SK-N-SH (cell line): ENCODE measurements around the gene ZNF469. TPM values are rescaled to one million over a fixed set of nuclear protein-coding genes. Genes with fewer than 3 reads are reported as not detected.

Source experiments
- CTCF ChIA-PET: fragments of 300-600, 350-600 bp; formaldehyde crosslinking; extraction: SDS; loops from one replicate; lab custom pipeline; 2021; lab: Yijun Ruan, JAX
- POLR2A ChIA-PET: fragments of 350-600 bp; sonication (Branson Sonifier 250); formaldehyde crosslinking; extraction: SDS; loops from one replicate; lab custom pipeline; 2020; ENCODE audit warnings: antibody characterized with exemption, inconsistent platforms; lab: Yijun Ruan, JAX
- DNase-seq: peaks from one replicate; pipeline ENCODE4 v3.0.0; 2012
- H2AFZ ChIP-seq: fragments of 200-600 bp; sonication (generic); 2 replicates; pipeline ENCODE4 v1.8.1; 2016; ENCODE audit warnings: antibody characterized with exemption, mild to moderate bottlenecking, low read depth
- H3F3A ChIP-seq: fragments of 200-600 bp; sonication (generic); replicated peaks from 2 replicates; pipeline ENCODE3; 2016; ENCODE audit warnings: antibody characterized with exemption, mild to moderate bottlenecking; ENCODE audit not compliant: insufficient read depth
- H3K27ac ChIP-seq, 2 experiments: fragments of 200-500 bp in 1 of 2; fragments of 200-600 bp in 1 of 2; sonication (Bioruptor generic) in 1 of 2; sonication (generic), shearing (Covaris generic) in 1 of 2; 2 replicates each; pipeline versions ENCODE4 v1.5.1 to v1.6.1; 2014 to 2016; ENCODE audit warnings: low read depth in 2 of 2, inconsistent platforms in 1 of 2, low read length in 1 of 2, mild to moderate bottlenecking in 1 of 2, mixed read lengths in 1 of 2
- H3K27me3 ChIP-seq: fragments of 200-600 bp; sonication (generic), shearing (Covaris generic); 2 replicates; pipeline ENCODE4 v1.6.1; 2016; ENCODE audit warnings: mixed run types; ENCODE audit not compliant: insufficient read depth
- H3K36me3 ChIP-seq, 2 experiments: fragments of 200-500 bp in 1 of 2; fragments of 200-600 bp in 1 of 2; sonication (Bioruptor generic) in 1 of 2; sonication (generic) in 1 of 2; replicated peaks in 1 of 2; 2 replicates each; pipeline versions ENCODE3 to v1.5.1; 2014 to 2016; ENCODE audit warnings: low read length in 1 of 2, mild to moderate bottlenecking in 1 of 2; ENCODE audit not compliant: insufficient read depth in 2 of 2, control insufficient read depth in 1 of 2
- H3K4me1 ChIP-seq, 2 experiments: fragments of 200-500 bp in 1 of 2; fragments of 200-600 bp in 1 of 2; sonication (Bioruptor generic) in 1 of 2; sonication (generic), shearing (Covaris generic) in 1 of 2; 2 replicates each; pipeline versions ENCODE4 v1.5.1 to v1.6.1; 2014 to 2016; ENCODE audit warnings: low read depth in 1 of 2, low read length in 1 of 2, mixed run types in 1 of 2; ENCODE audit not compliant: insufficient read depth in 2 of 2, control insufficient read depth in 1 of 2
- H3K4me2 ChIP-seq: fragments of 200-600 bp; sonication (generic), shearing (Covaris generic); 2 replicates; pipeline ENCODE4 v1.6.1; 2017; ENCODE audit warnings: mixed run types
- H3K4me3 ChIP-seq, 2 experiments: fragments of 200-500 bp in 1 of 2; fragments of 200-600 bp in 1 of 2; sonication (Bioruptor generic) in 1 of 2; sonication (generic), shearing (Covaris generic) in 1 of 2; 2 replicates each; pipeline versions ENCODE4 v1.5.1 to v1.8.1; 2014 to 2016; ENCODE audit warnings: low read depth in 2 of 2, inconsistent platforms in 1 of 2, low read length in 1 of 2, mild to moderate bottlenecking in 1 of 2, mixed read lengths in 1 of 2, moderate library complexity in 1 of 2
- H3K79me2 ChIP-seq: fragments of 200-600 bp; sonication (generic); 2 replicates; pipeline ENCODE4 v1.8.1; 2017; ENCODE audit warnings: mild to moderate bottlenecking; ENCODE audit not compliant: insufficient read depth
- H3K9ac ChIP-seq: fragments of 200-600 bp; sonication (generic); 2 replicates; pipeline ENCODE4 v1.6.1; 2017; ENCODE audit warnings: mixed run types
- H3K9me2 ChIP-seq: fragments of 200-600 bp; sonication (generic); 2 replicates; pipeline ENCODE4 v1.6.1; 2017; ENCODE audit warnings: mixed run types
- H3K9me3 ChIP-seq: fragments of 200-600 bp; sonication (generic); 2 replicates; pipeline ENCODE4 v1.6.1; 2017; ENCODE audit warnings: mixed run types, mild to moderate bottlenecking, moderate library complexity
- H4K20me1 ChIP-seq: fragments of 200-600 bp; sonication (generic); 2 replicates; pipeline ENCODE4 v1.6.1; 2017; ENCODE audit warnings: mild to moderate bottlenecking, mixed run types; ENCODE audit not compliant: insufficient read depth
- EZH2phosphoT487 ChIP-seq: fragments of 200-600 bp; sonication (generic); IDR thresholded peaks from 2 replicates; pipeline ENCODE4 v1.6.1; 2017; ENCODE audit warnings: low read depth, mixed run types, mild to moderate bottlenecking, antibody characterized with exemption, moderate library complexity, borderline replicate concordance
- FOXJ3 ChIP-seq: sonication (generic); formaldehyde crosslinking; IDR thresholded peaks from 2 replicates; pipeline ENCODE4 v1.5.1; 2020; ENCODE audit warnings: mild to moderate bottlenecking, missing genetic modification reagents
- GABPA ChIP-seq: IDR thresholded peaks from 2 replicates; pipeline ENCODE4 v1.4.0; 2012; ENCODE audit warnings: low read depth, mild to moderate bottlenecking
- NFIC ChIP-seq: IDR thresholded peaks from 2 replicates; pipeline ENCODE4 v1.4.0; 2012; ENCODE audit warnings: borderline replicate concordance
- NRF1 ChIP-seq: IDR thresholded peaks from 2 replicates; pipeline ENCODE4 v1.6.1; 2012; ENCODE audit warnings: low read depth, mild to moderate bottlenecking, low read length
- POLR2AphosphoS5 ChIP-seq: IDR thresholded peaks from 2 replicates; pipeline ENCODE4 v1.6.1; 2012; ENCODE audit warnings: low read depth, low read length
- RAD21 ChIP-seq: IDR thresholded peaks from 2 replicates; pipeline ENCODE4 v1.6.1; 2012; ENCODE audit warnings: mild to moderate bottlenecking, low read length
- SIN3A ChIP-seq: IDR thresholded peaks from 2 replicates; pipeline ENCODE4 v1.6.1; 2012; ENCODE audit warnings: low read depth, mild to moderate bottlenecking, low read length, moderate library complexity, borderline replicate concordance
- TCF12 ChIP-seq: IDR thresholded peaks from 2 replicates; pipeline ENCODE4 v1.4.0; 2012
- YY1 ChIP-seq: IDR thresholded peaks from 2 replicates; pipeline ENCODE4 v1.4.0; 2012; ENCODE audit warnings: low read depth, mild to moderate bottlenecking
- WGBS: methylation state at CpG from one replicate; pipeline ENCODE4 v1.1.6; 2017; ENCODE audit warnings: low lambda C conversion rate; 5-methylcytosine and 5-hydroxymethylcytosine counted together
- polyA plus RNA-seq, 3 experiments: library from polyadenylated mRNA; depleted of rRNA; stranded (reverse); fragments of >200 nt; gene quantifications; 2 replicates each; pipeline ENCODE4 v1.2.3, GENCODE V29; 2012
- TF ChIP-seq, protein P1 (sequence below): fragments of 150-350 bp; IDR thresholded peaks from 2 replicates; pipeline ENCODE4 v1.6.1; 2016; ENCODE audit warnings: mild to moderate bottlenecking, low read depth, low read length
- TF ChIP-seq, protein P2 (sequence below): IDR thresholded peaks from 2 replicates; pipeline ENCODE4 v1.4.0; 2012; ENCODE audit warnings: low read depth
- TF ChIP-seq, protein P3 (sequence below): IDR thresholded peaks from 2 replicates; pipeline ENCODE4 v1.4.0; 2012; ENCODE audit warnings: low read depth, borderline replicate concordance
- TF ChIP-seq, protein P4 (sequence below): IDR thresholded peaks from 2 replicates; pipeline ENCODE4; 2012

The ZNF469 gene
- polyA plus RNA-seq, 1 of the 3 experiments (the other 2 are of a cell fraction) = 0.56 TPM

DNA sequence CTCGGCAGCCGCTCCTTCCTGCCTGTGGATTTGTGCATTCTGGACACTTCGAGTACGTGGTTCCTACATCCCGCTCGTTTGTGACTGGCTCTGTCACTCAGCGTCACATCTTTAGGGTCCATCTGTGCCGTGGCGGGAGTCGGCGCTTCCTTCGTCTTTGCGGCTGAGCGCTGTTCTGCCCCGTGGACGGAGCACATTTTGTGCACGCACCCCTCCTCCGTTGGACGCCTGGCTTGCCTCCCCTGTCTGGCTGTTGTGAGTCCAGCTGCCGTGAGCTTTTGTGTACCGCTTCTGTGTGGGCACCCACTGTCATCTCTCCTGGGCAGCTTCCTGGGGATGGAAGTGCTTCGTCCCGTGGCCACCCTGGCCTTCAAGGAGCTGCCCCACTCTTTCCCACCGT, 6.4 kb downstream of the ZNF469 start:
- peaks cover 0 to 11% of the 10 kb centered on the region in 2 experiments; a peak in 1 of 4 replicates for H3K4me1 ChIP-seq
- H4K20me1 ChIP-seq = peaks cover 18% of the 10 kb centered on the region; the same call in 1 of the 2 replicates
- H3K9ac ChIP-seq = no peak overlapping the region
- H3K79me2 ChIP-seq = peaks cover 62% of the 10 kb centered on the region
- WGBS = 95% methylated on average over 24 of the region's 24 CpGs
- ChIA-PET POLR2A (interaction anchor here (0.6 kb wide), 2 partner anchors 148 to 343 kb away, joined by 3 read pairs; no protein-coding TSS in a partner anchor), CTCF (interaction anchor here (1.1 kb wide), 2 partner anchors 11 kb away, joined by 3 to 4 read pairs; no protein-coding TSS in a partner anchor)
- no peaks in the 10 kb centered on the region for H3K9me2 ChIP-seq
- no peak overlapping the region for H2AFZ ChIP-seq
- H3K9me3 ChIP-seq = no peaks in the 10 kb centered on the region
- peaks cover 0 to 3% of the 10 kb centered on the region in 2 experiments for H3K36me3 ChIP-seq
- no peak for DNase-seq
- no peaks in the 10 kb centered on the region for H3K27me3 ChIP-seq
- no peak overlapping the region for H3K4me2 ChIP-seq
- no peaks in the 10 kb centered on the region for H3F3A ChIP-seq
- H3K4me3 ChIP-seq = no peak overlapping the region
- no peak overlapping the region for H3K27ac ChIP-seq
- TF ChIP-seq EZH2phosphoT487 (no peak), POLR2AphosphoS5 (no peak), TCF12 (no peak), NFIC (no peak), GABPA (no peak), YY1 (no peak)
- TF ChIP-seq, protein P1, sequence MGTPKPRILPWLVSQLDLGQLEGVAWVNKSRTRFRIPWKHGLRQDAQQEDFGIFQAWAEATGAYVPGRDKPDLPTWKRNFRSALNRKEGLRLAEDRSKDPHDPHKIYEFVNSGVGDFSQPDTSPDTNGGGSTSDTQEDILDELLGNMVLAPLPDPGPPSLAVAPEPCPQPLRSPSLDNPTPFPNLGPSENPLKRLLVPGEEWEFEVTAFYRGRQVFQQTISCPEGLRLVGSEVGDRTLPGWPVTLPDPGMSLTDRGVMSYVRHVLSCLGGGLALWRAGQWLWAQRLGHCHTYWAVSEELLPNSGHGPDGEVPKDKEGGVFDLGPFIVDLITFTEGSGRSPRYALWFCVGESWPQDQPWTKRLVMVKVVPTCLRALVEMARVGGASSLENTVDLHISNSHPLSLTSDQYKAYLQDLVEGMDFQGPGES = no peak
- TF ChIP-seq, protein P2, sequence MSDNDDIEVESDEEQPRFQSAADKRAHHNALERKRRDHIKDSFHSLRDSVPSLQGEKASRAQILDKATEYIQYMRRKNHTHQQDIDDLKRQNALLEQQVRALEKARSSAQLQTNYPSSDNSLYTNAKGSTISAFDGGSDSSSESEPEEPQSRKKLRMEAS = no peak
- TF ChIP-seq, protein P3, sequence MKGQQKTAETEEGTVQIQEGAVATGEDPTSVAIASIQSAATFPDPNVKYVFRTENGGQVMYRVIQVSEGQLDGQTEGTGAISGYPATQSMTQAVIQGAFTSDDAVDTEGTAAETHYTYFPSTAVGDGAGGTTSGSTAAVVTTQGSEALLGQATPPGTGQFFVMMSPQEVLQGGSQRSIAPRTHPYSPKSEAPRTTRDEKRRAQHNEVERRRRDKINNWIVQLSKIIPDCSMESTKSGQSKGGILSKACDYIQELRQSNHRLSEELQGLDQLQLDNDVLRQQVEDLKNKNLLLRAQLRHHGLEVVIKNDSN = no peak

DNA sequence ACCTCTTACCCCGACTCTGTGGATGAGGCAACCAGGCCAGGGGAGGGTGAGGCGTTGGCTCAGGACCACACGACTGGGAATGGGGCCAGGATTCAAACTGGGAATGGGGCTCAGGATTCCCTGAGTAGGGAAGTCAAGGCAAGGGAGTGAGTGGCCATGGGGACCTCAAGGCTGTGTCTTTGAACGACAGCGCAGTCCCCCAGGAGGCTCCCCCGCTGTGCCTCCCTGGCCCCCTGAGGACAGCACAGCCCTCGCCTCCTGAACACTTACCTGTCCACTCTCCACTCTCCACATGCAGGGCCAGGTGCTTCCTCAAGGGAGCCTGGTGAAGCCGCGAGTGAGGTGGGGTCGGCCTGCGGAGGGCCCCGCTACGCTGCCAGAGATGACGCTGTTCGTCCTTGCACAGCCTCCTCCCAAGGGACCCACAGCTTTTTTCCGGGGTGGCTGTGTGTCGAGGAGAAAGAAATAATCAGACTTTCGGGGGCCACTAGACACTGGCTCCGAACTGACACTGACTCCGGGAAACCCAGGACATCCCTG, 6.9 kb downstream of the ZNF469 start:
- Histone ChIP-seq H3F3A (no peaks in the 10 kb centered on the region), H3K4me1 (peaks cover 0 to 6% of the 10 kb centered on the region in 2 experiments; a peak in 1 of 4 replicates), H3K4me2 (no peak overlapping the region), H3K4me3 (no peak overlapping the region), H3K27me3 (no peaks in the 10 kb centered on the region), H4K20me1 (peaks cover 18% of the 10 kb centered on the region; the same call in 1 of the 2 replicates), H3K36me3 (peaks cover 0 to 3% of the 10 kb centered on the region in 2 experiments), H2AFZ (no peak overlapping the region), H3K79me2 (peaks cover 57% of the 10 kb centered on the region), H3K27ac (no peak overlapping the region), H3K9me3 (no peaks in the 10 kb centered on the region), H3K9me2 (no peaks in the 10 kb centered on the region), H3K9ac (no peak overlapping the region)
- ChIA-PET CTCF (interaction anchor here (1.1 kb wide), 2 partner anchors 11 to 12 kb away, joined by 3 to 4 read pairs; no protein-coding TSS in a partner anchor), POLR2A (no interaction called here)
- WGBS = 90% methylated on average over 14 of the region's 20 CpGs
- no peak for DNase-seq
- no peak for TF ChIP-seq YY1
- TF ChIP-seq, protein P4, sequence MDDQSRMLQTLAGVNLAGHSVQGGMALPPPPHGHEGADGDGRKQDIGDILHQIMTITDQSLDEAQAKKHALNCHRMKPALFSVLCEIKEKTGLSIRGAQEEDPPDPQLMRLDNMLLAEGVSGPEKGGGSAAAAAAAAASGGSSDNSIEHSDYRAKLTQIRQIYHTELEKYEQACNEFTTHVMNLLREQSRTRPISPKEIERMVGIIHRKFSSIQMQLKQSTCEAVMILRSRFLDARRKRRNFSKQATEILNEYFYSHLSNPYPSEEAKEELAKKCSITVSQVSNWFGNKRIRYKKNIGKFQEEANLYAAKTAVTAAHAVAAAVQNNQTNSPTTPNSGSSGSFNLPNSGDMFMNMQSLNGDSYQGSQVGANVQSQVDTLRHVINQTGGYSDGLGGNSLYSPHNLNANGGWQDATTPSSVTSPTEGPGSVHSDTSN = no peak
- TF ChIP-seq, protein P2 = no peak
- no peak for TF ChIP-seq FOXJ3
- TF ChIP-seq SIN3A = no peak
- TF ChIP-seq NRF1 = no peak
- no peak for TF ChIP-seq RAD21
